ENCODE results near the gene TMSB4X.

DNA sequence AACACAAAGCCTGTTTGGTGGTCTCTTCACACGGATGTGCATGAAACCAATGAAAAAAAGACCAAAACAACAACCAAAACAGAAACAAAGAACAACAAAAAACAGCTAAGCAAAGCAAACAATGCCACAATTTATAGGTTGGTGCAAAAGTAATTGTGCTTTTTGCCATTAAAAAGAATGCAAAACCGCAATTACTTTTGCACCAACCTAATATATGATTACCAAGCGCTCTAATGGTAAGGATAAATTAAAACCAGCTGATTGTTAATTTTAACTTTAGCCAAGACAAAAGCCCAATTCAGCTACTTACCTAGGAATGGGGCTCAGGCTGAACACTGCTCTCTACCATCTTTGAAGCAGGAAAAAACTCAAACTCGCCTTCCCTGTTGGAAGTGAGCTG, 29.4 kb upstream of the TMSB4X start:
- no peak for TF ChIP-seq ZNF274 (IDR thresholded peaks at IDR 0.05; ENCODE audit: low read depth, low read length)
- TF ChIP-seq SUZ12 (IDR thresholded peaks at IDR 0.05; ENCODE audit: extremely low read depth, insufficient read depth, insufficient read length): no peak
- TF ChIP-seq YY1 (IDR thresholded peaks at IDR 0.05; ENCODE audit: insufficient read depth, insufficient read length): no peak

Measured in NT2/D1 (cell line).